ENCODE measurements around the gene SFT2D3.

The SFT2D3 gene

GRCh38 chr2:127743477-127744026, 42.3 kb downstream of the SFT2D3 start:
- DNase-seq (ENCODE audit: low read depth) = no peak

DNA sequence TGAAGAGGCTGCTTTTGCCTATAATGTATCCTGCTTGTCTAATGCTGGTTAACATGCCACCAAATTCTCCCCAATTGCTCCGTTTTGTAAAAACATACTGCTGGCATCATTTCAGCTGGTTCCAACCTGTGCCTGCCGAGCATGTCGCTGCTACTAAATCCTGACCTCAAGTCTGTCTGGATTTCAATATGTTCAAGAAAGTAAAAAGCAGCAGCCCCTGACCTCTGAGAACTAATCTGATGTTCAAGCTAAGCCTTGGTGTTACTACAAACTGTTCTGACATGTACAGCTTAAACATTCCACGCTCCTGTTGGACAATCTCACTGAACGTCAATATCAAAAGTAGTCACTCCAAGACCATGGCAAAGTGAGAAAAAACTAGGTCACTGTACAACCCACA, 46.3 kb downstream of the SFT2D3 start:
- no peak for DNase-seq (ENCODE audit: low read depth)

DNA sequence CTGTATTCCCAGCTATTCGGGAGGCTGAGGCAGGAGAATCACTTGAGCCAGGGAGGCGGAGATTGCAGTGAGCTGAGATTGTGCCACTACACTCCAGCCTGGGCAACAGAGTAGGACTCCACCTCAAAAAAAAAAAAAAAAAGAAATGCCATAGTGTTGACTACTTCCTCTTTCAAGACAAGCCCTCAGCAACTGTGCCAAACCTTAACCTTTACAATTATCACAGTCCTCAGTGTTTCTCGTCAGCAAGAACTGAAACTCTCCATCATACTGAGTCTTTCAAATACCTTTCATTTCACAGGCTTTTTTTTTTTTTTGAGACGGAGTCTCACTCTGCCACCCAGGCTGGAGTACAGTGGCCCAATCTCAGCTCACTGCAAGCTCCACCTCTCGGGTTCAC, 48.2 kb downstream of the SFT2D3 start:
- peak; percentile 40 for DNase-seq (ENCODE audit: low read depth)

DNA sequence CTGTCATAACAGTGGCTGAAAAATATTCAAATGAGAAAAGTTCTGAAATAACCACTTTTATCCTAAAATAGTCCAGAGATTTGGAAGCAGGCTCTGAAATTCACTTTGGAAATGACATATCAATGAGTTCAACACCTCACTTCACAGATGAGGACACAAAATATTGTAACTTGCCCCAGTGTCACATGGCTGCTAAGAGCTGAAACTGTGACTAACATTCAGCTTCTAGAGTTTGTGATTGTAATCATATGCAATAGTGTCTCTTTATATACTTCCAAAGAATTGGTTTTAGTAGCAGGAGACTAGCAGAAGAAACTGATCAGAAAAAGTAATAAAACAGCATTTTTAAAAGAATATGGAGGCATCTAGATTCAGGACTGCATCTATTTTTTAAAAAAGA, 52.1 kb downstream of the SFT2D3 start:
- no peak for DNase-seq (ENCODE audit: low read depth)

- DNase-seq (ENCODE audit: low read depth) = no peak
Measured at GRCh38 chr2:127754186-127754585, 52.9 kb downstream of the SFT2D3 start.
